WTC11 (cell line): ENCODE data around the gene GAL3ST2. TPM values are rescaled to one million over a fixed set of nuclear protein-coding genes. Genes with fewer than 3 reads are reported as not detected.
"Not testable (repeated sequence)": the region's sequence is repeated elsewhere in the genome, so short reads cannot be mapped to it uniquely, and the experiment has no call there.

Experiments used
- ATAC-seq: fragments of 200-7000 bp; cut with Tn5 transposase; 2 replicates; pipeline ENCODE4 v1.10.0; 2021; ENCODE audit warnings: mild to moderate bottlenecking, moderate library complexity
- CTCF ChIA-PET: fragments of 300-600 bp; sonication (Branson Sonifier 250); formaldehyde crosslinking; loops from one replicate; lab custom pipeline; 2021; ENCODE audit warnings: antibody characterized with exemption; lab: Charles Lee
- POLR2A ChIA-PET: fragments of 350-600 bp; sonication (Branson Sonifier 250); formaldehyde crosslinking; loops from one replicate; lab custom pipeline; 2021; ENCODE audit warnings: antibody characterized with exemption; lab: Charles Lee
- DNase-seq: peaks from one replicate; pipeline ENCODE4 v3.0.0; 2021; ENCODE audit warnings: low spot score
- H3K27ac Mint-ChIP-seq: 2 replicates; pipeline ENCODE4 v1.8.0; 2021; ENCODE audit warnings: mixed read lengths
- H3K27me3 Mint-ChIP-seq: 2 replicates; pipeline ENCODE4 v1.8.0; 2021; ENCODE audit warnings: low read depth, mild to moderate bottlenecking, moderate library complexity, mixed read lengths
- H3K36me3 Mint-ChIP-seq: 2 replicates; pipeline ENCODE4 v1.8.0; 2021; ENCODE audit warnings: mixed read lengths
- H3K4me1 Mint-ChIP-seq: 2 replicates; pipeline ENCODE4 v1.8.0; 2022; ENCODE audit warnings: mixed read lengths
- H3K4me3 Mint-ChIP-seq: 2 replicates; pipeline ENCODE4 v1.8.0; 2021; ENCODE audit warnings: mild to moderate bottlenecking, moderate library complexity, mixed read lengths
- H3K9me3 Mint-ChIP-seq: 2 replicates; pipeline ENCODE4 v1.8.0; 2021; ENCODE audit warnings: mixed read lengths
- ERG ChIP-seq: fragments of 250-450 bp; sonication (Bioruptor Pico); IDR thresholded peaks from 2 replicates; pipeline ENCODE4 v1.8.0; 2021; ENCODE audit warnings: mild to moderate bottlenecking
- FOXJ3 ChIP-seq: sonication (generic); formaldehyde crosslinking; IDR thresholded peaks from 2 replicates; pipeline ENCODE4 v1.9.0; 2021; ENCODE audit warnings: missing genetic modification reagents, mild to moderate bottlenecking, borderline replicate concordance
- FOXP4 ChIP-seq: sonication (generic); formaldehyde crosslinking; IDR thresholded peaks from 2 replicates; pipeline ENCODE4 v1.8.0; 2022; ENCODE audit warnings: mild to moderate bottlenecking, missing genetic modification reagents
- GABPB1 ChIP-seq: sonication (generic); formaldehyde crosslinking; IDR thresholded peaks from 2 replicates; pipeline ENCODE4 v1.8.1; 2023; ENCODE audit warnings: mild to moderate bottlenecking, missing genetic modification reagents
- GRHL2 ChIP-seq: fragments of 250-450 bp; sonication (Bioruptor Pico); IDR thresholded peaks from 2 replicates; pipeline ENCODE4 v1.8.0; 2022; ENCODE audit warnings: mild to moderate bottlenecking, moderate library complexity; ENCODE audit not compliant: insufficient replicate concordance, severe bottlenecking
- GTF2I ChIP-seq: fragments of 250-450 bp; sonication (Bioruptor Pico); conservative IDR thresholded peaks from 2 replicates; pipeline ENCODE4 v1.4.0; 2021; ENCODE audit warnings: mild to moderate bottlenecking
- PRDM15 ChIP-seq: sonication (generic); formaldehyde crosslinking; IDR thresholded peaks from 2 replicates; pipeline ENCODE4 v1.8.0; 2022; ENCODE audit warnings: missing genetic modification reagents
- SOX15 ChIP-seq: fragments of 250-450 bp; sonication (Bioruptor Pico); IDR thresholded peaks from 2 replicates; pipeline ENCODE4 v1.9.0; 2021; ENCODE audit warnings: mild to moderate bottlenecking
- ZNF263 ChIP-seq: sonication (generic); formaldehyde crosslinking; IDR thresholded peaks from 2 replicates; pipeline ENCODE4 v1.8.1; 2022; ENCODE audit warnings: low read depth, mild to moderate bottlenecking, moderate library complexity, missing genetic modification reagents
- ZSCAN18 ChIP-seq: fragments of 250-450 bp; sonication (Bioruptor Pico); IDR thresholded peaks from 2 replicates; pipeline ENCODE4 v2.1.2; 2022; ENCODE audit warnings: mild to moderate bottlenecking, moderate library complexity
- total RNA-seq: library from RNA; stranded (reverse); gene quantifications from 3 replicates; pipeline ENCODE4 v1.2.3, GENCODE V29; 2021
- TF ChIP-seq, protein P1 (sequence below): sonication (generic); formaldehyde crosslinking; conservative IDR thresholded peaks from 2 replicates; pipeline ENCODE4 v1.8.1; 2023; ENCODE audit warnings: mild to moderate bottlenecking, low read depth, missing genetic modification reagents, moderate library complexity

The GAL3ST2 gene
- total RNA-seq, 1 experiment from 2014 or later = 0.98 TPM

- TF ChIP-seq ZSCAN18 (CRISPR knock-in tag) (no peak), GRHL2 (CRISPR knock-in tag) (no peak), GTF2I (CRISPR knock-in tag) (no peak), ZNF263 (CRISPR knock-in tag) (no peak), SOX15 (CRISPR knock-in tag) (no peak), FOXJ3 (CRISPR knock-in tag) (no peak), ERG (CRISPR knock-in tag) (no peak)
These were observed 41.8 kb downstream of the GAL3ST2 start (continued) for GRCh38 chr2:241818229-241818942.

GRCh38 chr2:241818943-241819270 lies 42.3 kb downstream of the GAL3ST2 start:
- TF ChIP-seq GABPB1 (CRISPR knock-in tag) (peak; percentile 96), PRDM15 (CRISPR knock-in tag) (no peak), FOXP4 (no peak)
- TF ChIP-seq, protein P1, sequence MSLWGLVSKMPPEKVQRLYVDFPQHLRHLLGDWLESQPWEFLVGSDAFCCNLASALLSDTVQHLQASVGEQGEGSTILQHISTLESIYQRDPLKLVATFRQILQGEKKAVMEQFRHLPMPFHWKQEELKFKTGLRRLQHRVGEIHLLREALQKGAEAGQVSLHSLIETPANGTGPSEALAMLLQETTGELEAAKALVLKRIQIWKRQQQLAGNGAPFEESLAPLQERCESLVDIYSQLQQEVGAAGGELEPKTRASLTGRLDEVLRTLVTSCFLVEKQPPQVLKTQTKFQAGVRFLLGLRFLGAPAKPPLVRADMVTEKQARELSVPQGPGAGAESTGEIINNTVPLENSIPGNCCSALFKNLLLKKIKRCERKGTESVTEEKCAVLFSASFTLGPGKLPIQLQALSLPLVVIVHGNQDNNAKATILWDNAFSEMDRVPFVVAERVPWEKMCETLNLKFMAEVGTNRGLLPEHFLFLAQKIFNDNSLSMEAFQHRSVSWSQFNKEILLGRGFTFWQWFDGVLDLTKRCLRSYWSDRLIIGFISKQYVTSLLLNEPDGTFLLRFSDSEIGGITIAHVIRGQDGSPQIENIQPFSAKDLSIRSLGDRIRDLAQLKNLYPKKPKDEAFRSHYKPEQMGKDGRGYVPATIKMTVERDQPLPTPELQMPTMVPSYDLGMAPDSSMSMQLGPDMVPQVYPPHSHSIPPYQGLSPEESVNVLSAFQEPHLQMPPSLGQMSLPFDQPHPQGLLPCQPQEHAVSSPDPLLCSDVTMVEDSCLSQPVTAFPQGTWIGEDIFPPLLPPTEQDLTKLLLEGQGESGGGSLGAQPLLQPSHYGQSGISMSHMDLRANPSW = no peak
- TF ChIP-seq, all 79 proteins: peak for 1
- no peak overlapping the region for H3K4me3 Mint-ChIP-seq
- CTCF ChIA-PET = no interaction called here
- peaks cover 10% of the 10 kb centered on the region for H3K9me3 Mint-ChIP-seq
- H3K27ac Mint-ChIP-seq = no peak overlapping the region
- peaks cover 7% of the 10 kb centered on the region for H3K27me3 Mint-ChIP-seq
- no peak for ATAC-seq
- DNase-seq = no peak
- peaks cover 7% of the 10 kb centered on the region; the same call in 1 of the 2 replicates for H3K4me1 Mint-ChIP-seq
- POLR2A ChIA-PET = no interaction called here
- H3K36me3 Mint-ChIP-seq = peaks cover 3% of the 10 kb centered on the region; the same call in 1 of the 2 replicates

GRCh38 chr2:241819947-241820624 lies 43.5 kb downstream of the GAL3ST2 start:
- Mint-ChIP-seq H3K9me3 (peaks cover 11% of the 10 kb centered on the region), H3K27ac (peak overlapping the region; percentile 19; the same call in 1 of the 2 replicates)
- POLR2A ChIA-PET = interaction anchor here (0.8 kb wide), 1 partner anchor 56 kb away, joined by 3 read pairs; no protein-coding TSS in a partner anchor
- H3K4me3 Mint-ChIP-seq, ATAC-seq, H3K36me3 Mint-ChIP-seq, H3K27me3 Mint-ChIP-seq, H3K4me1 Mint-ChIP-seq, DNase-seq, CTCF ChIA-PET: not testable (repeated sequence)
